Activated CD8-positive, alpha-beta memory T cell treated with anti-CD3 and anti-CD28 coated beads for 48 hours (primary cell): ENCODE results near the gene TNK2.
"Not testable (repeated sequence)": the region's sequence is repeated elsewhere in the genome, so short reads cannot be mapped to it uniquely, and the experiment has no call there.

Experiments used
- DNase-seq, 3 experiments: peaks; one replicate each; pipeline ENCODE4 v3.0.0-alpha.2; 2020; ENCODE audit warnings: low read depth in 2 of 3, low spot score in 2 of 3

The TNK2 gene

DNA sequence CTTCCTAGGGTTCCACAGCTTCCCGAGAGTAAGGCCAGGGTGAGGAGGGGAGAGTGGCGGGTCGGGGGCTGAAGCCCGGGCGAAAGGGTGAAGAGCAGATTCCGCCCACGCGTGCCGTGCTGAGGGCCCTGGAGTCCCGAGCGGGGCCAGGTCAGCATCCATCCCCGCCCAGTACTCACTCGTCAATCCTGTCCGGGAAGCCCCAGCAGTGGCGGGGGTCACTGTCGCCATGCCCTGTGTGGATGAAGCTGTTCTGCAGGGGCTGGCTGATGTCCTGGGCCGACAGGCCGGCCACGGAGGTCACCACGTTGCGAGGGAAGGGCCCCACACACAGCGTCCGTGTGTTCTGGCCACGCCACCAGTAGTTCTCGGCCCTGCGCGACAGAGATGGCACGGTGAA is 36.3 kb downstream of the TNK2 start:
- DNase-seq: no peak

DNA sequence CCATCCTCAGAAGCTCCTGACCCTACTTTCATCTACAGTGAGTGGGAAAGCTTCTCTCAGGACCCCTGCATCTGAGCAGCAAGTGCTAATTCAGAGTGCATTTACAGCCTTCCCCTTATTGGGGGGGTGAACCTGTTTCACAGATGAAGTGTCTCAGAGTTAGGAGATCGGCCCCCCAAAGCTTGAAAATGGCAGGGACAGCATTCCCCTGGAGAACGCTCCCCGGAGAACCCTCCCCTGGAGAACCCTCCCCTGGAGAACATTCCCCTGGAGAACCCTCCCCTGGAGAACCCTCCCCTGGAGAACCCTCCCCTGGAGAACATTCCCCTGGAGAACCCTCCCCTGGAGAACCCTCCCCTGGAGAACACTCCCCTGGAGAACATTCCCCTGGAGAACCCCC is 36.7 kb downstream of the TNK2 start:
- DNase-seq: not testable (repeated sequence)

DNA sequence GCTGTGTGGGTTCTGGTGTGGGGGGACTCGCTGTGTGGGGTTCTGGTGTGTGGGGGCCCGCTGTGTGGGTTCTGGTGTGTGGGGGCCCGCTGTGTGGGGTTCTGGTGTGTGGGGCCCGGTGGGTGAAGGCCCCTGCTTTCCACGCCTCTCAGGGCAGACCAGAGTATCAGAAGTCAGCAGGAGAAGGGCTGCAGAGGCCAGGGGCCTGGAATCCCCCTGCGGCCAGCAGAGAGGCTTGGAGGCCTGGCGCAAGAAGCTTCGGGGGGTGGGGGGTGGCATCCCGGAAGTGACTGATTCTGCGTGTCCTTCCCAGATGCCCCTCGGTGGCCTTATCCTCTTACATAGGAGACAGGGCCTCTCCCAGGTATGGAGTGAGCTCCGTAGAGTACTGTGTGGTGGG is 37.4 kb downstream of the TNK2 start:
- no peak for DNase-seq

DNA sequence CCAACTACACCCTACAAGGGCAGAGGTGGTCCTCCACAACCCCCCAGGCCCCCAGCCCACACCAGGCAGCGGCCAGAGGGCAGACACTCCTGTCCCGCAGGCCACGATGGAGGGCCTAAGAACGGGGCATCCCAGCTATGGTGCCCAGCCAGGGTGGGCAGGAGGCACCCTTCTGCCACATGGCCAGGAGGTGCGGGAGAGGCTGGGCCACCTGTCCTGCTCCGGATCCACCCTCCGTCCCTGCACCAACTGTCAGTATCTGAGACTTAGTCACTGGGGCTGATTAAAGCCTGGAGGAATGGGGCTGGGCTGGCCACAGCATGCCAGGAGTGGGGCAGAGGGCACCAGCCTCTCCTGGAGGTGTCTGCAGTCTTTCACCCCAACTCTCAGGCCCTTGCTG is 37.9 kb downstream of the TNK2 start:
- DNase-seq: no peak

DNA sequence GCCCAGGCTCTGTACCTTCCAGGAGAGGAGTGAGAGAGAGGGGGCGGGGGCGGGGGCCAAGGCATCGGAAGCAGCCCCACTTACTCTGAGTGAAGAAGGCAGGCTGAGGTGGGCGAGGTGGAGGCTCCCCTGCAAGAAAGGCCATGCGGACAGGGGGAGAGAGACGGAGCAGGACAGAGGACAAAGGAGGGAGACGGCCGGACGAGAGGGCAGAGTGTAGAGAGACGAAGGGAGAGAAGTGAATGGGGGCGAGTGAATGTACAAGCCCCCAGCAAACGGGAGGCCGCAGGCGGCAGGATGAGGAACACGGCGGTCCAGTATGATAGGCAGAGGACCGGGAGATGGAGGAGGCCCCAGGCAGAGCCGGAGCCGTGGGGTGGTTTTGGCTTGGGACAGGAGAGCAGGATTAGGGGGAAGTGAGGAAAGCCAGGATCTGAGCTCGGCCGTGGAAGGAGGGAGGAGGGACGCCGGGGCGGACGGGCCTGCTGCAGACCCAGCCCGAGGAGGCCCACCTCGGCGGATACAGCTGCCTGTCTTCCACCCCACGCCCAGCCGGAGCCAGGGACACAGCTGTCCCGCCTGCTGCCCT is 38.8 kb downstream of the TNK2 start:
- DNase-seq: no peak

DNA sequence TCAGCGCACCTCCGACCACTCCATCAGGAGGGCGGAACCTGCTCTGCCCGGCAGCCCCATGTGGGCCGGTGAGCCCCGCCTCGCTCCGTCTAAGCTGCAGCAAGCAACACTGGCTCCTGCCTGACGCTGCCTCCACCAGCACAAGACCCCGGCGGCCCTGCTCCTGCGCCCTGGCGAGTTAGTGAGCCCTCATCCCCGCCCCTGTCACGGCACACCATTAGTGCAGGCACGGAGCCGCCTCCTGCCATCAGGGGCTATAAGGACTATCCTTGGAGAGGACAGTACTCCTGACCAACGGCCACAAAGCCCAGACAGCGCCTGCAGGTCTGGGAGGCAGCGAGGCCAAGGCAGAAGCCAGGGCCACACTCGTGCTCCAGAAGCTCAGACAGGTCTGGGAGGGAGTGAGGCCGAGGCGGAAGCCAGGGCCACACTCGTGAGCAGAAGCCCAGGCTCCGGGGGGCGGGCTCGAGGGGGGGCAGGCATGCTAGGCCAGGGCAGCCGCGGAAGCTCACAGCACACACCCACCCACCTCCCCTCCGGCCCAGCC is 39.4 kb downstream of the TNK2 start:
- no peak for DNase-seq

DNA sequence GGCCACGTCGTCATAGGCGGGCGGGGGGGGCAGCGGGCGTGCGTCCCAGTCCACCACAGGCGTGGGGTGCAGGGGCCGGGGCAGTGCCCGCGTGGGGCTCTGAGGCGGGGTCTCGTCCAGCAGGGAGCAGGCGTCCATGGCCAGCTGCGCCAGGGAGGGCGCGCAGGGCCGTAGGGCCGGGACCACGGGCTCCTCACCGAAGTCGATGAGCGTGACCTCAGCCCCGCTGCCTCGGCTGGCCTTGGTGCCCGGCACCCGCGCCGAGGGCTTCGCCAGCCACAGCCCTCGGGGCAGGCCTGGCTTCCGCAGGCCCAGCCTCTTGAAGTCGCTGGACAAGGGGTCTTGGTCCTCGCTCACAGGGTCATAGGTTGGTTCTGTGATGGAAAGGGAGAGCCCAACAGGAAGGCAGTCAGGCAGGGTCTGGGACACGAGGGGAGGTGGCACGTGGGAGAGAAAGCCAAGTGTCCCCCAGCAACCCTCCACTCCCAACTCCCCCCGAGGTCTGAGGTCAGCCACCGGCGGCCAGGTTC is 40.0 kb downstream of the TNK2 start:
- DNase-seq: no peak

DNA sequence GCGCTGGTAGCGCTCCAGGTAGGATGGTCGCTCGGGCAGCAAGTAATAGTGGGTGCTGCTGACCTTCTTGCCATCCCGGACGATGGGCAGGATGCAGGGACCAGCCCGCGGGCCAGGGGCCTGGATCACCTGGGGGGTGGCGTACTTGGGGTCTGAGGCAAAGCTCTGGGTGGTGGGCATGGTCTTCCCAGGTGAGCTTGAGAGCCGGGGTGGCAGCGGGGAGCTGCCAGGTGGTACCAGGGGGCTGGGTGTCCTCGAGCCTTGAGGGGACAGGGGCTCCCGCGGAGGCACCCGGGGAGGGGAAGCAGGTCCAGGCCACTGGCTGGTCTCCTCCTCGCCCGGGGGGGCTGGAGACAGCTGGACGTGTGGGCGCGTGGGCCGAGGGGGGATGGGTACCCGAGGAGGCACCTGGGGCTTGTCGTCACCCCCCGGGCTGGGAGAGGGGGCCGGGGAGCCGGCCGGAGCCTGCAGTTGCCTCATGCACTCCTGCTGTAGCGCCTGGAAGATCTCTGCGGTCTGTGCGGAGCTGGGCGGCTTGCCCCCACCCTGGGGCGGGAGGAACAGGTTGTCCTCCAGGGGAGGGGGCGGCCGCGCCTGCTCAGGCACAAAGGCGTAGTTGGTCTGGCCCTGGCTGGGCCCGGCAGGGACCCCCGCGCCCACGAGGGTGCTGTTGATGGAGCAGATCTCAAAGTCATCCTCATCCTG is 40.6 kb downstream of the TNK2 start:
- DNase-seq: no peak

- DNase-seq: no peak
Measured at GRCh38 chr3:195866686-195867511, 41.5 kb downstream of the TNK2 start.

DNA sequence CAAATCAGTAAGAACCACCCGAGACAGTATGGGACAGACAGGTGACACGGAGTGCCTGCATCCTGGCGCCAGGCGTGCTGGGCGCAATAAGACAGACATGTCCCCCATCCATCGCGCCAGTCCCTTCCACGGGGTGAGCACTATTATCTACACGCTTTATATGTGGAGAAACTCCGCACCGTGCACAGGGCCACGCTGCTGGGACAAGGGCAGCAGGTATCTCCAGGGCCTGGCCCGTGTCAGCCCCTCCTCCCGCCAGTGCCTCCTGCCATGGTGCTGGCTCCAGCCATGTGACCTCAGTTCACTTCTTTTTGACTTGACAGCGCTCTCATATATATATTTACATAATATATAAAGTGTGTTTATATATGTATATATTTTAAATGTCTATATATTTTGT is 42.6 kb downstream of the TNK2 start:
- no peak for DNase-seq

- DNase-seq: peak; percentile 41 to 44 (median 41)
Measured at GRCh38 chr3:195863121-195864061, 45.0 kb downstream of the TNK2 start.

DNA sequence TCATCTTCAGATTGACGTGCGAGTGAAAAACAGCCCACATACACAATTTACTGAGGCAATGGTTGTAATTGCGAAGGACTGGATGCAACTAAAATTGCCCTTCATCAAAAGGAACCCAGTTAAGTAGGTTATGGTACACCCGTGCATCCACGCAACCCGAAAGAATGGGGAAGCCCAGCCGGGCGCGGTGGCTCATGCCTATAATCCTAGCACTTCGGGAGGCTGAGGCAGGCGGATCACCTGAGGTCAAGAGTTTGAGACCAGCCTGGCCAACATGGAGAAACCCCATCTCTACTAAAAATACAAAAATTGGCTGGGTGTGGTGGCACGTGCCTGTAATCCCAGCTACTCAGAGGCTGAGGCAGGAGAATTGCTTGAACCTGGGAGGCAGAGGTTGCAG is 46.0 kb downstream of the TNK2 start:
- not testable (repeated sequence) for DNase-seq

- no peak for DNase-seq
Measured at GRCh38 chr3:195860456-195860855, 47.9 kb downstream of the TNK2 start.

DNA sequence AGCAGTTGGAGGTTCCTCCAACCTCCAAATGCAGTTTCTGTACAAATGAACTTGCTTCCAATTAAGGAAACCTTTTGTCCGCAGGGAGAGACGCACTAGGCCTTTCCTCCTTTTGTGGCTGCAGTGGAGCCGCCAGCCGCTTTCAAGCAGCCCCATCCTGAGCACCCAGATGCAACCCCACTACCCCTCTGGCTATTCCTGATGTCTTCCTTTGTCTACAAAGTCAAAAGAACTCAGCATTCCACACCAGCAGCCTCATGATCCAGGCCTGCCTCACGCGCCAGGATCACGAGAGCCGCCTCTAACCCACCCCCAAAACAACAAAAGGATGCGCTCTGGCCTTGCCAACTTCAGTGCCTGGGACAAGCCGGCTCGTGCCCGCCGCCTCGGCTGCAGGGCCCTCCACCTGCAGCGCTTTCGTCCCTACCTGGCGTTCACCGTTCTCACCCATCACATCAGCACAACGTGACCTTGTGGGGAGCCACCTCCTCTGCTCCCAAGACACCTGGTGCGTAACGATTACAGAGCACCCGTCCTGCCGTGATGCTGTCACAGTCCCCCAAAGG is 48.4 kb downstream of the TNK2 start:
- DNase-seq: no peak

GRCh38 chr3:195859061-195859845 is 49.1 kb downstream of the TNK2 start:
- DNase-seq: peak; percentile 44 to 81 (median 79)

- DNase-seq: no peak
Measured at GRCh38 chr3:195856410-195857084, 51.8 kb downstream of the TNK2 start.

GRCh38 chr3:195855471-195856409 is 52.6 kb downstream of the TNK2 start:
- no peak for DNase-seq
